22Rv1 (cell line): ENCODE measurements around the gene SETD2.
A peak's percentile ranks its signal among the peaks of the same experiment; 100 is the strongest.
"Not testable (repeated sequence)": the region's sequence is repeated elsewhere in the genome, so short reads cannot be mapped to it uniquely, and the experiment has no call there.

ENCODE experiments used
- H3K27ac ChIP-seq: fragments of 450-650 bp; 2 replicates; pipeline ENCODE4 v1.5.1; 2017
- ZFX ChIP-seq: fragments of 450-650 bp; IDR thresholded peaks from 2 replicates; pipeline ENCODE4 v1.6.1; 2017; ENCODE audit warnings: antibody characterized with exemption, borderline replicate concordance
- TF ChIP-seq, protein P1 (sequence below): fragments of 450-650 bp; IDR thresholded peaks from 2 replicates; pipeline ENCODE4 v1.5.1; 2017; ENCODE audit warnings: mild to moderate bottlenecking

SETD2 gene

DNA sequence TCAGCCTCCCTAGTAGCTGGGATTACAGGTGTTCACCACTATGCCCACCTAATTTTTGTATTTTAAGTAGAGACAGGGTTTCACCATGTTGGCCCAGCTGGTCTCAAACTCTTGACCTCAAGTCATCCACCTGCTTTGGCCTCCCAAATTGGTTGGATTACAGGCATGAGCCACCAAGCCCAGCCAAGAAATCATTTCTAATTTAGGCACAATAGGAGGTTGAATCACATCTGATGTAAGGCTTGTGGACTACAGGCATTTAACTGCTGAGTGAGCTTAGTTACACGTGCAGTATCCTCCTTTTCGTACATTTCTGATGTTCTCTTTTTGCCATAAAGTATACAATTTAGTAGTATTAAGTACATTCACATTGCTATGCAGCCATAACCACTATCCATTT, 31.1 kb upstream of the SETD2 start:
- TF ChIP-seq, protein P1, sequence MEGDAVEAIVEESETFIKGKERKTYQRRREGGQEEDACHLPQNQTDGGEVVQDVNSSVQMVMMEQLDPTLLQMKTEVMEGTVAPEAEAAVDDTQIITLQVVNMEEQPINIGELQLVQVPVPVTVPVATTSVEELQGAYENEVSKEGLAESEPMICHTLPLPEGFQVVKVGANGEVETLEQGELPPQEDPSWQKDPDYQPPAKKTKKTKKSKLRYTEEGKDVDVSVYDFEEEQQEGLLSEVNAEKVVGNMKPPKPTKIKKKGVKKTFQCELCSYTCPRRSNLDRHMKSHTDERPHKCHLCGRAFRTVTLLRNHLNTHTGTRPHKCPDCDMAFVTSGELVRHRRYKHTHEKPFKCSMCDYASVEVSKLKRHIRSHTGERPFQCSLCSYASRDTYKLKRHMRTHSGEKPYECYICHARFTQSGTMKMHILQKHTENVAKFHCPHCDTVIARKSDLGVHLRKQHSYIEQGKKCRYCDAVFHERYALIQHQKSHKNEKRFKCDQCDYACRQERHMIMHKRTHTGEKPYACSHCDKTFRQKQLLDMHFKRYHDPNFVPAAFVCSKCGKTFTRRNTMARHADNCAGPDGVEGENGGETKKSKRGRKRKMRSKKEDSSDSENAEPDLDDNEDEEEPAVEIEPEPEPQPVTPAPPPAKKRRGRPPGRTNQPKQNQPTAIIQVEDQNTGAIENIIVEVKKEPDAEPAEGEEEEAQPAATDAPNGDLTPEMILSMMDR = no peak
- no peak for TF ChIP-seq ZFX
- H3K27ac ChIP-seq = no peak overlapping the region

DNA sequence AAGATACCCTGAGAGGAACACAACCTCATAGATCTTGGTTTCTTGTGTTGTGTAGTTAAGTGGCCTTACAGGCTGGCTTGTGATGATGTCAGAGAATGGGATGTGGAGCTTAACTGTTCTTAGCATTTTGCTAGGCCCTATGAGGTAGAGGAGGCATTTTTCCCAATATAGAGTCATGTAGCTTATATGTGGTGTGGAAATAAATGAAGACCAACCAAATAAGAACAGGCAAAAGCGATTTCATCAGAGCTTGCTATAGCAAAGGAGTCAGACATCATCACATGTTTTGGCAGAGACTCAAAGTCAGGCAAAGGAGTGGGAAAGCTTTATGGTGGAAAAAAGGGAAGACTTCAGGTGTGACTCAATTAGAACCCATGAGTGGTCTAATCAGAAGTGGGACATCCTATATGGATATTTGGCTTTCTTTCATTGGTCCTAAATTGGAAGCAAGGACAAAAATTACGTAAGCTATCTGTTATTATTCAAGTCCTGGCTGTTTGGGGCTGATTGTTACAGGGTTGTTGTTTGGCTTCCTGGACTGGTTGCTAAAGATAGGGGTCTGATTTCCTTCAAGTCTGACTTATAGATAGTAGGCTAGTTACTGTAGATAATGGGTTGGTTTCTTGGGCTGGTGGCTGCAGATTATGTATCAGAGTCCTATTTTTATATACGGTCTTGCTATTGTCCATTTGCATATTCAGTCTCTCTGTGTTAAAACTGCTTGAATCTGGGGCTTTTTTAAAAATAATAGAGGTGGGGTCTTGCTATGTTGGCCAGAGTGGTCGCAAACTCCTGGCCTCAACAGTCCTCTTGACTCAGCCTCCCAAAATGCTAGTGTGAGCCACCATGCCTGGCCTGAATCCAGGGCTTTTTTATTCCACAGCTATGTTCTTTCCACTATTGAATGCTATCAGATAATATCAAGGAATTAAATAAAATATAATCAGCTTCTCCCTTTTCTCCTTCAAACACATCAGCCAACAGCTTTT, 30.3 kb upstream of the SETD2 start:
- TF ChIP-seq ZFX = no peak
- TF ChIP-seq, protein P1 = no peak
- H3K27ac ChIP-seq = no peak overlapping the region

DNA sequence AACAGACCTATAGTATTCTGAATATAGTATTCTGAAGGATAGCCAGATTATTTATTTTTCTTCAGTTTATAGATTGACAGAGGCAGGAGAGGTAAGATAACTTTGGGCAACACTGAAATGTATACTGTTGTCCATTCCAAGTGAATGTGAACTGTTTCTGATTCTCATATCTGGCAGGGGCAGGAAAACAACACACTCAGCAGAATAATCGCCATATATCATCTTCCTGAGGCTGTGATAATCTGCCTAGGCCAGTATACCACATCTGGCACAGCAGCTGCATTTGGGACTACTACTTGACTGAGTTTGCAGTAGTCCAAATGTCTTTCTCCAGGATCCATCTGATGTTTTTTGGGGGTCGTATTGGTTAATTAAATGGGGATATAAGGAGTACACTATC, 22.4 kb upstream of the SETD2 start:
- H3K27ac ChIP-seq = no peak overlapping the region
- TF ChIP-seq, protein P1 = no peak
- TF ChIP-seq ZFX = no peak

DNA sequence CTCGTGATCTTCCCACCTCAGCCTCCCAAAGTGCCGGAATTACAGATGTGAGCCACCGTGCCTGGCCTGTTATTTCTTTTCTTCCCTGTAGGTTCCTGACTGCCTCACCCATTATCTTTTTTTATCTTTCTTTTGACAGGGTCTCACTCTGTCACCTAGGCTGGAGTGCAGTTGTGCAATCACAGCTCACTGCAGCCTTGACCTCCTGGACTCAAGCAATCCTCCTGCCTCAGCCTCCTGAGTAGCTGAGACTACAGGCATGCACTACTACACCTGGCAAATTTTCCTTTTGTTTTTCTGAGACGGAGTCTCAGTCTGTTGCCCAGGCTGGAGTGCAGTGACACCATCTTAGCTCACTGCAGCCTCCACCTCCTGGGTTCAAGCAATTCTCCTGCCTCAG, 17.8 kb upstream of the SETD2 start:
- H3K27ac ChIP-seq = not testable (repeated sequence)

DNA sequence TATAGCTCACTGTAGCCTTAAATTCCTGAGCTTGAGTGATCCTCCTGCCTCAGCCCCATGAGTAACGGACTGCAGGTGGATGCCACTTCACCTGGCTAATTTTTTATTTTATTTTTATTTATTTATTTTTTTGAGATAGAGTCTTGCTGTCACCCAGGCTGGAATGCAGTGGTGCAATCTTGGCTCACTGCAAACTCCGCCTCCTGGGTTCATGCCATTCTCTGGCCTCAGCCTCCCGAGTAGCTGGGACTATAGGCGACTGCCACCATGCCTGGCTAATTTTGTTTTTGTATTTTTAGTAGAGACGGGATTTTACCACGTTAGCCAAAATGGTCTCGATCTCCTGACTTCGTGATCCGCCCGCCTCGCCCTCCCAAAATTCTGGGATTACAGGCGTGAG, 16.1 kb upstream of the SETD2 start:
- H3K27ac ChIP-seq = not testable (repeated sequence)

DNA sequence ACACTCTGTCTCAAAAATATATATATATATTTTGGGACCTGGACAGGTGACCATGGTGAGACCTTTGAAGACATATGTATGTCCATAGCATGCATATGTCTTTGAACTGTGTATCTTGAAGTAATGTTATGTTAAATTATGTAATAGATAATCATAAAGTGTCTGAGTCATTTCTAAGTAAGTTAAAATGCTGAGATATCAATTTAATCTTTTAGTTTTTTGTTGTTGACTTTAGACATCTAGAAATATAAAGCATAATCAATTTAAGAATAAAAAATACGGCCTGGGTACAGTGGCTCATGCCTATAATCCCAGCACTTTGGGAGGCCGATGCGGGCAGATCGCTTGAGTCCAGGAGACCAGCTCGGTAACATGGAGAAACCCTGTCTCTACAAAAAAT, 12.7 kb upstream of the SETD2 start:
- TF ChIP-seq ZFX = no peak
- TF ChIP-seq, protein P1 = no peak
- no peak overlapping the region for H3K27ac ChIP-seq

DNA sequence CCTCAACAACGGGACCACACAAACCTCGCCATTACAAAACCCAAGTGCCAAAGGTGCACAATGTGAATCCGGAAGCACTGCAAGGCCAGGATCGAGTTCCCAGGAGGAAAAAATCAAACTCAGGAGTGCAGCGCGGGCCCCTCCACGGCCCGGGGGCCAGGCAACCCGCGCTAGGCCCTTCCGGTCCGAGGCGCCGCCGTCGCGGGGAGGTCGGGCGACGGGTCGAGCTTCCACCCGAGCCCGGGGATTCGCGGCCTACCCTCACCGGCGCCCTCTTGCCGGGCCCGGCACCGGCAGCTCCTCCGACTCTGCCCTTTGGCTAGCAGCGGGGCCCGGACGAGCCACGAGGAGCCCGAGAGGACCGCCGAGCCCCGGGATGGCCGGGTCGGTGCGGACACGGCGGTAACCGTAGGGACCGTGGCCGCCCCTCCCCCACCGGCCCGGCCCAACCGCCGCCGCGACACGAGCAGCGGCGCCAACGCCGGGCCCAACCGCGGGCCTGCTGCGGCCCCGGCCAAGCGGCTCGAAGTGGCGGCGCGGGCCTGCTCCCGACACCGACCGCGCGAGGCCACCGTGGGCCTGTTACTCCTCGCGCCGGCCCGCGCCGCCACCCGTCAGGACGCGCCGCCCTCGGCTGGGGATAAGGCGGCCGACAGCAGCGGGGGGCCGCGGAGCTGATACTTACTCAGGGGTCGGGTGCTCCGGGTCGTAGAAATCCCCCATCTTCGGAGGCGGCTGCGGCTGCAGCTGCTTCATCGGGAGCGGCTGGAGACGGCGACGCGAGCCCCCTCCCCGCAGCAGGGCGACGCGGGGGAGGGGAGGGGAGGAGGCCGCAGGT, 525 bp downstream of the SETD2 start:
- peak overlapping the region; percentile 93 for H3K27ac ChIP-seq
- TF ChIP-seq, protein P1 = no peak
- TF ChIP-seq ZFX = 0 out of 2 replicates have a peak, but pooled peaks have one; percentile 91

DNA sequence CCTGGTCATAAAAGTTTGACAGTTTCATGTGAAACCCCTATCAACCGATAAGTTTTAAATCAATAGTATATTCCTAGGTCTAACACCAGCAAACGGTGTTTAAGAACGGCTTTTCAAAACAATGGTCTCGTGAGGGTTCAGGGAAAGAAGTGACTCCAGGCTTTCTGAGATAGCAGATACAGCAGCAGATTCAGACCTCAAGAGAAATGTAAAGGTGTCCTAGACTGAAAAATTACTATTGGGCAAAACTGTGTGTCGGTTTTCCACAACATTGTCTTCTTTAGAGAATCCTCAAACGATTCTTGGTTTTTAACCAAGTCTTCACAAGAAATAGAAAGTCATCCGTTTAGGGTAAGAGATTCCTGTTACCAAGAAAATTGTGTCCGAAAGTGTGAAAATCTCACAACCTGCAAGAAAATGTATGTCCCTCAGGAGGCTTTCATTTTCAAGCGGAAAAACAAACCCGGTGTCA, 1.2 kb downstream of the SETD2 start:
- H3K27ac ChIP-seq = peak overlapping the region; percentile 93
- TF ChIP-seq, protein P1 = no peak
- TF ChIP-seq ZFX = no peak
